HepG2 (cell line): Measurements from ENCODE around the gene NFKBIA. TPM values are rescaled to one million over a fixed set of nuclear protein-coding genes. Genes with fewer than 3 reads are reported as not detected.

ENCODE experiments used
- ARNT2 ChIP-seq: sonication (generic); formaldehyde crosslinking; IDR thresholded peaks from 2 replicates; pipeline ENCODE4 v1.8.0; 2022; ENCODE audit warnings: mild to moderate bottlenecking, low read depth, missing genetic modification reagents, moderate library complexity
- ATRX ChIP-seq: sonication (generic); formaldehyde crosslinking; IDR thresholded peaks from 2 replicates; pipeline ENCODE4 v1.4.0; 2020; ENCODE audit warnings: missing genetic modification reagents, borderline replicate concordance
- DBP ChIP-seq: sonication (generic); formaldehyde crosslinking; IDR thresholded peaks from 2 replicates; pipeline ENCODE4 v1.4.0; 2020; ENCODE audit warnings: missing genetic modification reagents; ENCODE audit errors: not compliant biosample characterization
- HNF4A ChIP-seq: sonication (generic); formaldehyde crosslinking; IDR thresholded peaks from 2 replicates; pipeline ENCODE4 v1.4.0; 2020; ENCODE audit warnings: missing genetic modification reagents
- KAT8 ChIP-seq: IDR thresholded peaks from 2 replicates; pipeline ENCODE4 v1.6.1; 2016; ENCODE audit warnings: missing genetic modification reagents, missing compliant biosample characterization
- MED1 ChIP-seq: sonication (generic); formaldehyde crosslinking; IDR thresholded peaks from 2 replicates; pipeline ENCODE4 v1.4.0; 2020; ENCODE audit warnings: missing genetic modification reagents
- SKIL ChIP-seq: sonication (generic); formaldehyde crosslinking; IDR thresholded peaks from 2 replicates; pipeline ENCODE4 v1.8.0; 2022; ENCODE audit warnings: missing genetic modification reagents, mild to moderate bottlenecking, moderate library complexity, borderline replicate concordance
- SMAD1 ChIP-seq: sonication (generic); formaldehyde crosslinking; IDR thresholded peaks from 2 replicates; pipeline ENCODE4 v1.4.0; 2020; ENCODE audit warnings: missing genetic modification reagents, low read depth, mild to moderate bottlenecking, borderline replicate concordance
- SMAD3 ChIP-seq: sonication (generic); formaldehyde crosslinking; IDR thresholded peaks from 2 replicates; pipeline ENCODE4 v1.4.0; 2020; ENCODE audit warnings: missing genetic modification reagents
- SNAPC5 ChIP-seq: sonication (generic); formaldehyde crosslinking; IDR thresholded peaks from 2 replicates; pipeline ENCODE4 v1.8.1; 2023; ENCODE audit warnings: mild to moderate bottlenecking, missing genetic modification reagents, borderline replicate concordance
- SRF ChIP-seq: IDR thresholded peaks from 2 replicates; pipeline ENCODE4 v1.6.1; 2011; ENCODE audit warnings: mild to moderate bottlenecking, low read depth, low read length, moderate library complexity
- SRY ChIP-seq: sonication (generic); formaldehyde crosslinking; IDR thresholded peaks from 2 replicates; pipeline ENCODE4 v1.8.0; 2022; ENCODE audit warnings: mild to moderate bottlenecking, missing genetic modification reagents
- TBL1XR1 ChIP-seq: fragments of 150-350 bp; IDR thresholded peaks from 2 replicates; pipeline ENCODE4 v1.6.1; 2014; ENCODE audit warnings: borderline replicate concordance, low read length; ENCODE audit not compliant: partially characterized antibody
- TCF12 ChIP-seq, 2 experiments: fragments of 450-650 bp in 1 of 2; sonication (generic) in 1 of 2; formaldehyde crosslinking in 1 of 2; IDR thresholded peaks; 2 replicates each; pipeline versions ENCODE4 v1.6.1 to v1.8.0; 2017 to 2022; ENCODE audit warnings: antibody characterized with exemption in 1 of 2, mild to moderate bottlenecking in 1 of 2, missing genetic modification reagents in 1 of 2, moderate library complexity in 1 of 2
- ZNF12 ChIP-seq: sonication (generic); formaldehyde crosslinking; IDR thresholded peaks from 2 replicates; pipeline ENCODE4 v1.5.0; 2020; ENCODE audit warnings: missing genetic modification reagents
- ZNF562 ChIP-seq: sonication (generic); formaldehyde crosslinking; IDR thresholded peaks from 2 replicates; pipeline ENCODE4 v1.8.0; 2022; ENCODE audit warnings: missing genetic modification reagents, borderline replicate concordance
- ZNF567 ChIP-seq: sonication (generic); formaldehyde crosslinking; IDR thresholded peaks from 2 replicates; pipeline ENCODE4 v1.8.1; 2023; ENCODE audit warnings: mild to moderate bottlenecking, missing genetic modification reagents, borderline replicate concordance
- ZNF691 ChIP-seq: sonication (generic); formaldehyde crosslinking; IDR thresholded peaks from 2 replicates; pipeline ENCODE4 v1.4.0; 2020; ENCODE audit warnings: missing genetic modification reagents, low read depth, mild to moderate bottlenecking, borderline replicate concordance
- polyA plus RNA-seq, 8 experiments: library from polyadenylated mRNA; depleted of rRNA in 3 of 8; stranded (reverse) in 7 of 8; unstranded in 1 of 8; fragments of >200 nt; fragmentation: Illumina TruSeq in 4 of 8; extraction: Trizol in 4 of 8; gene quantifications; 2 replicates each; pipeline versions ENCODE4 v1.2.1 to v1.2.3, GENCODE V29; 2011 to 2016; ENCODE audit warnings: low read depth in 4 of 8, missing spikeins in 1 of 8, mixed read lengths in 1 of 8; ENCODE audit not compliant: insufficient read depth in 1 of 8
- total RNA-seq, 5 experiments: library from RNA; depleted of rRNA; stranded (reverse); fragments of >200 nt; fragmentation: Illumina TruSeq; extraction: Trizol; gene quantifications; 2 replicates each; pipeline ENCODE4 v1.2.3, GENCODE V29; 2016; ENCODE audit warnings: low read depth in 1 of 5
- TF ChIP-seq, protein P1 (sequence below): sonication (generic); formaldehyde crosslinking; IDR thresholded peaks from 2 replicates; pipeline ENCODE4 v1.4.0; 2020; ENCODE audit warnings: mild to moderate bottlenecking, missing genetic modification reagents
- TF ChIP-seq, protein P2 (sequence below): sonication (generic); formaldehyde crosslinking; IDR thresholded peaks from 2 replicates; pipeline ENCODE4 v1.8.0; 2022; ENCODE audit warnings: missing genetic modification reagents, mild to moderate bottlenecking, borderline replicate concordance

NFKBIA gene
- total and polyA plus RNA-seq, 2 of the 13 experiments (the other 11 are each of a cell fraction or from before 2014, with no cell fraction given), result 197 to 319 TPM

DNA sequence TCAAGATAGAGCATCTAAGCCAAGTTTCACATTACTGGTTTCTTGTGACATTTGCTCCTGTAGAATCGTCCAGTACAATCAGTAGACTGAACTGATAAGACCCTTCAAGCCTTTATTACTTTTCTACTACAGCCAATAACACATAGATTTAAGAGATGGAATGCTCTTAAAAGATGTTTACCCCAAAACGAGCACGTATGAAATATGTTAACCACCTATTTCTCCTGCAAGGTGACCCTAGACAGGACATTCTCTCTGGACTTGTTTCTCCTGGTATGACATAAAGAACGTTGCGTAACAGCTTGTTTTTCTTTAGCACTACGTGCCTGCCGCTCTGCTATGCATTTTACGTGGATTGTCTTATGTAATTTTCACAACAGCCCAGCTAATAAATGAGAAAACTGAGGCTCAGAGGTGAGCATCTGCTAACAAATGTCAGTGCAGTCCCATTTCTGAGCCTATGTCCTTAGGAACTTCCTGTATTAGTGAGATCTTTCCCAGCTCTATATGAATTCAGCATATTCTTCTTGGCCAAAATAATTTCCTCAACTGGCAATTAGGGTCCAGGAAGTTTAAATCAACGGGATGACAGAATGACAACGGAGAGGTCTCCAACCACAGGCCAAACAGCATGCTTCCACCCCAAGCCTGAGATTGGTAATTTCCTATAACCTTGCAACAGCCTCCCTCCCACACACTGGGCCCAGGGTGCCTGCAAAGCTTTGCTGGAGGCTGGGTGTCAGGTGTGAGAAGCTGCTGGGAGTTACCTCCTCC is 3.7 kb downstream of the NFKBIA start (continued):
- TF ChIP-seq TCF12 (IDR thresholded peaks at IDR 0.05), result no peak
- TF ChIP-seq TCF12 (CRISPR knock-in tag; IDR thresholded peaks at IDR 0.05), result peak; percentile 81; the same call in 1 of the 2 replicates
- peak; percentile 89 for TF ChIP-seq MED1 (CRISPR knock-in tag)
- 0 out of 2 replicates have a peak, but pooled peaks have one; percentile 11 for TF ChIP-seq SRY (CRISPR knock-in tag)
- TF ChIP-seq SMAD3, result peak; percentile 27; the same call in 1 of the 2 replicates
- TF ChIP-seq ZNF691 (CRISPR knock-in tag), result peak; percentile 7; the same call in 1 of the 2 replicates
- peak; percentile 82; the same call in 1 of the 2 replicates for TF ChIP-seq KAT8 (CRISPR knock-in tag)
- TF ChIP-seq TBL1XR1, result no peak
- no peak for TF ChIP-seq SKIL (CRISPR knock-in tag)
- no peak for TF ChIP-seq SRF
- no peak for TF ChIP-seq ATRX (CRISPR knock-in tag)
- no peak for TF ChIP-seq ZNF562 (CRISPR knock-in tag)
- 0 out of 2 replicates have a peak, but pooled peaks have one; percentile 84 for TF ChIP-seq ZNF567
- TF ChIP-seq SMAD1 (CRISPR knock-in tag), result no peak
- no peak for TF ChIP-seq DBP (CRISPR knock-in tag)
- peak; percentile 48 for TF ChIP-seq HNF4A (CRISPR knock-in tag)
- peak; percentile 35; the same call in 1 of the 2 replicates for TF ChIP-seq ZNF12
- TF ChIP-seq, protein P1, sequence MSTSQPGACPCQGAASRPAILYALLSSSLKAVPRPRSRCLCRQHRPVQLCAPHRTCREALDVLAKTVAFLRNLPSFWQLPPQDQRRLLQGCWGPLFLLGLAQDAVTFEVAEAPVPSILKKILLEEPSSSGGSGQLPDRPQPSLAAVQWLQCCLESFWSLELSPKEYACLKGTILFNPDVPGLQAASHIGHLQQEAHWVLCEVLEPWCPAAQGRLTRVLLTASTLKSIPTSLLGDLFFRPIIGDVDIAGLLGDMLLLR, result no peak
- TF ChIP-seq ARNT2 (CRISPR knock-in tag), result peak; percentile 68; the same call in 1 of the 2 replicates
- no peak for TF ChIP-seq SNAPC5 (CRISPR knock-in tag)
- TF ChIP-seq, protein P2, sequence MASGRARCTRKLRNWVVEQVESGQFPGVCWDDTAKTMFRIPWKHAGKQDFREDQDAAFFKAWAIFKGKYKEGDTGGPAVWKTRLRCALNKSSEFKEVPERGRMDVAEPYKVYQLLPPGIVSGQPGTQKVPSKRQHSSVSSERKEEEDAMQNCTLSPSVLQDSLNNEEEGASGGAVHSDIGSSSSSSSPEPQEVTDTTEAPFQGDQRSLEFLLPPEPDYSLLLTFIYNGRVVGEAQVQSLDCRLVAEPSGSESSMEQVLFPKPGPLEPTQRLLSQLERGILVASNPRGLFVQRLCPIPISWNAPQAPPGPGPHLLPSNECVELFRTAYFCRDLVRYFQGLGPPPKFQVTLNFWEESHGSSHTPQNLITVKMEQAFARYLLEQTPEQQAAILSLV, result no peak
